Astrocyte of the spinal cord (primary cell): Measurements from ENCODE around the gene CAMK2B.

Experiments used
- DNase-seq: peaks from one replicate; pipeline ENCODE4 v3.0.0; 2011; ENCODE audit warnings: low read depth, low spot score
- H3K4me3 ChIP-seq: 2 replicates; pipeline ENCODE4 v1.5.1; 2011; ENCODE audit warnings: low read depth, mild to moderate bottlenecking, low read length, moderate library complexity
- in situ Hi-C: cut with HindIII; loops from 2 replicates; pipeline ENCODE4 v1.10.0; 2017; ENCODE audit warnings: low sequenced_read_pairs
- TF ChIP-seq, protein P1 (sequence below): IDR thresholded peaks from 2 replicates; pipeline ENCODE4 v1.5.1; 2012; ENCODE audit warnings: low read depth, mild to moderate bottlenecking, low read length, inconsistent platforms

Gene CAMK2B

DNA sequence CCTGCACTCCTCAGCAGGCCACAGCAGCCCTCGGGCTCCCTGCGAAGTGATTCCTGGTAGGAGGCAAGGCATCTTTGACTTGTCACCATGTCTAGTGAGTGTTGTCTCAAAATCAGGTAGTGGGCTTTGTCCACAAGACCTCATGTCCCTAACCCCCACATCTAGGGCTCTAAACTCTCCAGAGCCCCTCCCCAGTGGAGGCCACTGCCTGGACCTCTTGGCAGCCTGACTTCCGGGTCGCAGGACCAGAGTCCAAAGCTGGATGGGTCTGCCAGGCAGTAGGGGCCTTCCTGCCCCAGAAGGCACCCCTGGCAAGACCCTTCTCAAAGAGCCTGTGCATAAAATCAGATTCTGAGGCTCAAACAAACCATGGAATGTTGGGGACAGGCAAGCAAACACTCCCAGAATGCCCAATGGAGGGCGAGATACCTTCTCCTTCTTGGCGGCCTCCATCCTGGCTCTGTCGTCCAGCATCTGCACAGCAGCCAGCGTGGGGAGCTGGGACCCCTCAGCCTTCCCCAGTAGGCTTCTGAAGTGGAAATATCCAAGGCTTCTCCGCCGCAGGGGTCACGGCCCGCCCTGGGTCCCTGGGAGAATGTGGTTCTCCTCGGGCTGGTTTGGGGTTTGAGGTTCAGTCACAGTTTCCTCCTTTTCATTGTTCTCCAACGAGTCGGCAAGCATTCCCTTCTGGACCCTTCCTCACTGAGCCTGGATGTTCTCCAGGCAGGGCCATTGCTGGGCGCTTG, 136.7 kb downstream of the CAMK2B start:
- in situ Hi-C loops: no loop called here
- DNase-seq: no peak
- no peak overlapping the region for H3K4me3 ChIP-seq
- TF ChIP-seq, protein P1, sequence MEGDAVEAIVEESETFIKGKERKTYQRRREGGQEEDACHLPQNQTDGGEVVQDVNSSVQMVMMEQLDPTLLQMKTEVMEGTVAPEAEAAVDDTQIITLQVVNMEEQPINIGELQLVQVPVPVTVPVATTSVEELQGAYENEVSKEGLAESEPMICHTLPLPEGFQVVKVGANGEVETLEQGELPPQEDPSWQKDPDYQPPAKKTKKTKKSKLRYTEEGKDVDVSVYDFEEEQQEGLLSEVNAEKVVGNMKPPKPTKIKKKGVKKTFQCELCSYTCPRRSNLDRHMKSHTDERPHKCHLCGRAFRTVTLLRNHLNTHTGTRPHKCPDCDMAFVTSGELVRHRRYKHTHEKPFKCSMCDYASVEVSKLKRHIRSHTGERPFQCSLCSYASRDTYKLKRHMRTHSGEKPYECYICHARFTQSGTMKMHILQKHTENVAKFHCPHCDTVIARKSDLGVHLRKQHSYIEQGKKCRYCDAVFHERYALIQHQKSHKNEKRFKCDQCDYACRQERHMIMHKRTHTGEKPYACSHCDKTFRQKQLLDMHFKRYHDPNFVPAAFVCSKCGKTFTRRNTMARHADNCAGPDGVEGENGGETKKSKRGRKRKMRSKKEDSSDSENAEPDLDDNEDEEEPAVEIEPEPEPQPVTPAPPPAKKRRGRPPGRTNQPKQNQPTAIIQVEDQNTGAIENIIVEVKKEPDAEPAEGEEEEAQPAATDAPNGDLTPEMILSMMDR: no peak

DNA sequence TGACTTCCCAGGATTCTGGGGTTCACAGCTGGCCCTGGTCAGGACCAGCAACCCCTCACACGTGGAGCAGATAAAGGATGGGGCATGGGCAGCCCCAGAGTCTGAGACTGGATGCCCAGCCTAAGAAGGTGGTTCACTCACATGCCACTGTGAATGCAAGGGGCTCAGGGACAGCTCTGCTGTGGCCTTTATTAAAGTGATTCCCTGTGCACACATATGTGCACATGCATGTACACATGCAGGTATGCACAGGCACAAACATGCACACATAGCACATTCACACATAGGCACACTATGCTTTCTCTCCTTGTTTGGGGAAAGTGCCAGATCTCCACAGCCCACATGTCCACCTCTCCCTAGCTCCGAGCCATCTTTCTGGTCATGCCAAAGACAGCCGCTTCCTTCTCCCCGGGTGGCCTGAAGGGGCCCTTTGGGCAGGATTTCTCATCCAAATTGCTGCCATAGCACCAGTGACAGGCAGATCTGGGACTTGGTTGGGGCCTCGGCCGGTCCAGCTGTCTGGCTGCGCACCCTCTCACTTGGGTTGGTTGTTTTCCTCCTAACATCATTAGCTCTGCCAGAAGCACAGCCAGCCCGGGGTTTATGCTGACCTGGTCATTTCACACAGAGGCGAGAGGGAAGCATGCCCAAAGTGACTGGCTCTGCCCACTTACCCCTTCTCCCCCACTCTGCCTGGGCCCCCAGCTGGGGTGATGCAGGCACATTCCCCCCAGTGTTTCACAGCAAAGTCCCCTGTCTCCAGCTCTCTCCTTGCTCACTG, 137.6 kb downstream of the CAMK2B start:
- TF ChIP-seq, protein P1: no peak
- in situ Hi-C loops: no loop called here
- no peak for DNase-seq
- H3K4me3 ChIP-seq: no peak overlapping the region

GRCh38 chr7:44186736-44187135, 138.7 kb downstream of the CAMK2B start:
- H3K4me3 ChIP-seq: no peak overlapping the region
- DNase-seq: no peak
- TF ChIP-seq, protein P1: no peak
- in situ Hi-C loops: no loop called here

DNA sequence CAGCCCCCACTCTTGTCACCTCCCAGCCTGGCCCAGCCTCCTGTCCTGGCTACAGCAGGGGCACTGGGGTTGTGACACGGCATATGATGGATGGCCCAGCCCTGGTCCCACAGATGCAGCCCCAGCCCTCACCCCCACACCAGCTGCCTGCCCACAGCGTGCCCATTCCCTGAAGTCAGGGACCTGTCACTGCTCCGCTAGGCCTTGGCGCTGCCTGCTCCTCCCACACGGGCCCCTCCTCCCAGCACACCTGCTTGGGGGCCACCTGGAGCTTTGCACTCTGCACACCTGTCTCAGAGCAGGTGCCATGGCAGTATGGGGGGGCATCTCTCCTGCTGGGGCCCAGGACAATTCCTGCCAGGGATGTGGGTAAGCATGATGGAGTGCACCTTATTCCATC, 139.7 kb downstream of the CAMK2B start:
- TF ChIP-seq, protein P1: no peak
- no peak for DNase-seq
- H3K4me3 ChIP-seq: no peak overlapping the region
- in situ Hi-C loops: no loop called here

DNA sequence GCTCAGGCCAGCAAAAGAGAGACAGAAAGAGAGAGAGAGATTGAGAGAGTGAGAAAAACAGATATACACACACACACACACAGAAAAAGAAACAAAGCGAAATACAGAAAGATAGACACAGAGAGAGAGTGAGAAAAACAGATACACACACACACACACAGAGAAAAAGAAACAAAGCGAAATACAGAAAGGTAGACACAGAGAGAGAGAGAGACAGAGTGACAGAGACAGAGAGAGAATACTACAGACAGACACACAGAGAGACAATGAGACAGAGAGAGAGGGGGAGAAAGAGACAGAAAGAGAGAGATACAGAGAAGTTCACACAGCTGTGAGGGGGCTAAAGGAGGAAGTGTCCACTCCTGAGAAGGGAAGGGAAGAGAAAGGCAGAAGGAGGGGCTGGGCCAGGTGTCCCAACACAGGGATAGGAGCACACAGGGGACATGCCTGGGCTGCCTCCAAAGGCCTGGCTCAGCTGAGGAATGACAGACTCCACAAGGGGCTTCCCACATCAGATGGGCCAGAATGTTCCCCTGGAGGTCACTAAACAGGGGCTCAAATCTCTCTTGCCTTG, 140.4 kb downstream of the CAMK2B start:
- no peak for DNase-seq
- TF ChIP-seq, protein P1: no peak
- in situ Hi-C loops: no loop called here
- H3K4me3 ChIP-seq: no peak overlapping the region

DNA sequence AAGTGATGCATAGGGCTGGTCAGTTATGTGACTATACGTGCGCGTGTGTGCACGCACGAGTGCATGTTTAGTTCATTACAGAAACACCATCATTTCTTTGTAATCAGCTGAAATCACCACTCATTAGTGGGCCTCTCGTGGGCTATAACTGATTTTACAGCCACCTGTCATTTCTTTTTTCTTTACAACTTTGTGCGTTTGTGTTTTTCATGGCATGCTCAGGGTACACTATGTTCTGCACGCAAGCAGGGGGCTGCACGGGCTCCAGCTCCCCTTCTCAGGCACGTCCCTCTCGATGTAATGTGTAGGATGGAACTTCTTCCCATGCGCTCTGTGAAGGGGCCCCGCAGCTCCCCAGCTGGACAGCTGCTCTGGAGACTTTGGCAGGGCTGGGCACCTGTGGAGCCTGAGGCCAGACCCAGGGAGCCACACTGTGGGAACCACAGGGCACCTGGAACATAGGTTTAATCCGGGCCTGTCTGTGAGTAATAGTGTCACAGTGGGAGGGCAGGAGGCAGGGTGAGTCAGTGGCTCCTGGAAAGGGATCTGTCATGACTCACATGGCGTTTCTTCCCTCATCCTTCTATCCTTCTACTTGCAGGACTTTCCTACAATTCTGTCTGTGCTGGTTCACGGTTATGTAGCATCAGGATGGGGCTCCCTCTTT, 141.1 kb downstream of the CAMK2B start:
- peak; percentile 93 for DNase-seq
- TF ChIP-seq, protein P1: no peak
- in situ Hi-C loops: no loop called here
- no peak overlapping the region for H3K4me3 ChIP-seq
